ENCODE results near the gene WWTR1.

GRCh38 chr3:149596134-149596770 is 61.6 kb downstream of the WWTR1 start:
- TF ChIP-seq SP1 (CRISPR knock-in tag; conservative IDR thresholded peaks at IDR 0.05) (no peak), ZNF263 (CRISPR knock-in tag; IDR thresholded peaks at IDR 0.05; ENCODE audit: low read depth) (no peak), USF1 (CRISPR knock-in tag; IDR thresholded peaks at IDR 0.05) (no peak)

Data from WTC11 (cell line).